NCI-H2227 (cell line): ENCODE data around the gene ISCA2.
"Not testable (repeated sequence)": the region's sequence is repeated elsewhere in the genome, so short reads cannot be mapped to it uniquely, and the experiment has no call there.

Experiments used
- DNase-seq: peaks from one replicate; lab custom pipeline; 2025; ENCODE audit not compliant: unreplicated experiment; lab: John Stamatoyannopoulos, UW

Gene ISCA2

GRCh38 chr14:74526854-74527585, 33.5 kb downstream of the ISCA2 start:
- DNase-seq = no peak

GRCh38 chr14:74527736-74528280, 34.2 kb downstream of the ISCA2 start:
- DNase-seq = no peak

GRCh38 chr14:74528406-74528805, 34.8 kb downstream of the ISCA2 start:
- DNase-seq = no peak

GRCh38 chr14:74528886-74529285, 35.3 kb downstream of the ISCA2 start:
- DNase-seq = no peak

- no peak for DNase-seq
Observed at GRCh38 chr14:74531006-74531405, 37.4 kb downstream of the ISCA2 start.

- no peak for DNase-seq
Observed at GRCh38 chr14:74531467-74531866, 37.9 kb downstream of the ISCA2 start.

- DNase-seq = no peak
Observed at GRCh38 chr14:74532246-74532645, 38.7 kb downstream of the ISCA2 start.

- no peak for DNase-seq
Observed at GRCh38 chr14:74533576-74533975, 40.0 kb downstream of the ISCA2 start.

GRCh38 chr14:74535756-74536325, 42.3 kb downstream of the ISCA2 start:
- no peak for DNase-seq

GRCh38 chr14:74536336-74536735, 42.8 kb downstream of the ISCA2 start:
- DNase-seq = not testable (repeated sequence)

GRCh38 chr14:74538411-74539391, 45.1 kb downstream of the ISCA2 start:
- DNase-seq = no peak

GRCh38 chr14:74539503-74539902, 45.9 kb downstream of the ISCA2 start:
- DNase-seq = no peak

- no peak for DNase-seq
Observed at GRCh38 chr14:74541225-74541624, 47.7 kb downstream of the ISCA2 start.

- no peak for DNase-seq
Observed at GRCh38 chr14:74542056-74542685, 48.6 kb downstream of the ISCA2 start.

- DNase-seq = no peak
Observed at GRCh38 chr14:74543771-74544438, 50.3 kb downstream of the ISCA2 start.

- no peak for DNase-seq
Observed at GRCh38 chr14:74545386-74545785, 51.8 kb downstream of the ISCA2 start.

GRCh38 chr14:74546416-74546815, 52.9 kb downstream of the ISCA2 start:
- no peak for DNase-seq
